ENCODE data around the gene ELOB. TPM values are rescaled to one million over a fixed set of nuclear protein-coding genes. Genes with fewer than 3 reads are reported as not detected.

ELOB gene
- total RNA-seq, 1 donor from 2014 or later = 178 TPM

DNA sequence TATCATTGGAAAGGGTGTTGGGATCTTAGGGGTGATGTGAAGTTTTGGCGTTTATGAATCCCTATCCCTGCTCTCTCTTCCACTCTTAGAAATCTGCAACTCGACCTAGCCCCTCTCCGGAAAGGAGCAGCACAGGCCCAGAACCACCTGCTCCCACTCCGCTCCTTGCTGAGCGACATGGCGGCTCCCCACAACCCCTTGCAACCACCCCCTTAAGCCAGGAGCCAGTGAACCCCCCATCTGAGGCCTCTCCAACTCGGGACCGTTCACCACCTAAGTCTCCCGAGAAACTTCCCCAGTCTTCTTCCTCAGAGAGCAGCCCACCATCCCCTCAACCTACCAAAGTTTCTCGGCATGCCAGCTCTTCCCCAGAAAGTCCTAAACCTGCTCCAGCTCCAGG, 15.6 kb downstream of the ELOB start:
- Histone ChIP-seq H3K36me3 (ENCODE audit: control insufficient read depth in 3 of 3, insufficient read depth in 3 of 3, low read length in 3 of 3) (peaks cover 84 to 95% (median 92%) of the 10 kb centered on the region in 3 donors), H3K27me3 (ENCODE audit: control insufficient read depth in 3 of 3, insufficient read depth in 3 of 3, low read length in 3 of 3) (no peaks in the 10 kb centered on the region), H3K9ac (ENCODE audit: low read depth in 1 of 3, low read length in 3 of 3) (no peak overlapping the region), H3K4me1 (ENCODE audit: control insufficient read depth in 3 of 3, insufficient read depth in 3 of 3, low read length in 3 of 3) (peaks cover 11 to 14% (median 12%) of the 10 kb centered on the region in 3 donors), H3K27ac (ENCODE audit: low read depth, low read length) (no peak overlapping the region), H3K9me3 (ENCODE audit: control insufficient read depth in 3 of 3, low read length in 3 of 3) (no peaks in the 10 kb centered on the region), H3K4me3 (ENCODE audit: low read length in 3 of 3) (no peak overlapping the region)

DNA sequence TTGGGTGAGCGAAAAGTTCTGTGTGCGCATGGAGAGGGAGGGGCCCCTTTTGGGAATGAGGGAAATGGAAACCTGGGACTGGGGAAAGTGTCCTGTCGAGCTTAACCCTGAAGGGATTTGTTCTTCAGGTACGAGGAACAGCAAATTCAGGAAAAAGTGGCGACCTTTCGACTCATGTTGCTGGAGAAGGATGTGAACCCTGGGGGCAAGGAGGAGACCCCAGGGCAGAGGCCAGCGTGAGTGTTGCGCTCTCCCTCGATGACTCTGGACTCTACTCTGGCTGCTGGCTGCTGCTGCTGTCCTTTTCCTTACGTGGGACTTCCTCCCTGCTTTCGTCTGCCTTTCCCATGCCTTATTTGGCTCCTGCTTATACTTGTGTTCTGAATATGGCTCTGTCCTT, 19.7 kb downstream of the ELOB start:
- Histone ChIP-seq H3K27ac (ENCODE audit: low read depth, low read length) (peak overlapping the region; percentile 4), H3K9me3 (ENCODE audit: control insufficient read depth in 3 of 3, low read length in 3 of 3) (no peaks in the 10 kb centered on the region), H3K27me3 (ENCODE audit: control insufficient read depth in 3 of 3, insufficient read depth in 3 of 3, low read length in 3 of 3) (no peaks in the 10 kb centered on the region), H3K4me1 (ENCODE audit: control insufficient read depth in 3 of 3, insufficient read depth in 3 of 3, low read length in 3 of 3) (peaks cover 37 to 40% (median 39%) of the 10 kb centered on the region in 3 donors), H3K36me3 (ENCODE audit: control insufficient read depth in 3 of 3, insufficient read depth in 3 of 3, low read length in 3 of 3) (peaks cover 45 to 55% (median 55%) of the 10 kb centered on the region in 3 donors), H3K9ac (ENCODE audit: low read depth in 1 of 3, low read length in 3 of 3) (no peak overlapping the region), H3K4me3 (ENCODE audit: low read length in 3 of 3) (no peak overlapping the region)

DNA sequence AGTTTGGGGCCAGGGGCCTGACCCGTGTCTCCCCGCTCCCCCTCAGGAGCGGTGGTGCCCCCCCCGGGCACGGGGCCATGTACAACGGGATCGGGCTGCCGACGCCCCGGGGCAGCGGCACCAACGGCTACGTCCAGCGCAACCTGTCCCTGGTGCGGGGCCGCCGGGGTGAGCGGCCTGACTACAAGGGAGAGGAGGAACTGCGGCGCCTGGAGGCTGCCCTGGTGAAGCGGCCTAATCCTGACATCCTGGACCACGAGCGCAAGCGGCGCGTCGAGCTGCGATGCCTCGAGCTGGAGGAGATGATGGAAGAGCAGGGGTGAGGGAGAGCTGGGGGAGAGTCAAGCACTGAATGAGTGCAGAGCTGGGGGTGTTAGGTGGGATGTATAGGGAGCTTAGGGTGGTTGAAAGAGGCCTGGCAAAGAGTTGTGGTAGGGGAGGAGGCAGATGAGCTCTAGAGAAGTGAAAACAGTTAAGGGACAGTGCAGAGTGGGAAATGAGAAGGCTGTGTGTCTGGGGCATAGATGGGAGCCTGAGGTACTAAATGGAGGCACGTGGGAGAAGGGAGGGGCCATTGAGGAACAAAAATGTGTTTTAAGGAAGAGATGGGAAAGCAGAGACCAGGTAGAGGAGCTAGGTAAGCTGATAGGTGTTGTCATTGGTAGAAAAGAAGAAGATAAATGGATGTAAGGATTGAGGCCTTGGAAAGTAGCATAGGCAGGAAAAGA, 20.6 kb downstream of the ELOB start:
- Histone ChIP-seq H3K9ac (ENCODE audit: low read depth in 1 of 3, low read length in 3 of 3) (peak overlapping the region in 2 of 3 donors; percentile 26 to 38), H3K9me3 (ENCODE audit: control insufficient read depth in 3 of 3, low read length in 3 of 3) (peaks cover 0 to under 1% (median 0%) of the 10 kb centered on the region in 3 donors), H3K4me1 (ENCODE audit: control insufficient read depth in 3 of 3, insufficient read depth in 3 of 3, low read length in 3 of 3) (peaks cover 42 to 49% (median 45%) of the 10 kb centered on the region in 3 donors), H3K27ac (ENCODE audit: low read depth, low read length) (no peak overlapping the region), H3K4me3 (ENCODE audit: low read length in 3 of 3) (peak overlapping the region in 1 of 3 donors; percentile 11), H3K36me3 (ENCODE audit: control insufficient read depth in 3 of 3, insufficient read depth in 3 of 3, low read length in 3 of 3) (peaks cover 36 to 46% (median 46%) of the 10 kb centered on the region in 3 donors), H3K27me3 (ENCODE audit: control insufficient read depth in 3 of 3, insufficient read depth in 3 of 3, low read length in 3 of 3) (no peaks in the 10 kb centered on the region)

DNA sequence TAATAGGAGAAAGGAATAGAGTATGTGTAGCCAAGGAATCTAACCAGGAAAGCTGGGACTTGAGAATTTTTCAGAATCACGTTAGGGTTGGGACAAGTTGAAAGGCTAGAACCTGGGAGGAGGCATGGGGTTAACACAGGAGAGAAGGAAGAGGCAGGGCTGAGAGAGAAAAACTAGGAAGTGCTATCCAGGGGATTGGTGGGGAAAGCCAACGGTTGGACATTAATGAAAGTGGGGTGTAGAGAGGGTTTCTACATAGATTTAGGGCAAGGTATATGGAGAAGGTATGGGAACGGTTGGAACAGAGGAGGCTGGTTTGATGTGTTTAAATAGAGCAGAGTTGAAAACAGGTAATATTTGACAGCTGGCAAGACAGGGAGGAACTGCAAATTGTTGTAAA, 21.9 kb downstream of the ELOB start:
- Histone ChIP-seq H3K9ac (ENCODE audit: low read depth in 1 of 3, low read length in 3 of 3) (peak overlapping the region; percentile 86 to 100 (median 91)), H3K9me3 (ENCODE audit: control insufficient read depth in 3 of 3, low read length in 3 of 3) (peaks cover 0 to 2% (median 0%) of the 10 kb centered on the region in 3 donors), H3K36me3 (ENCODE audit: control insufficient read depth in 3 of 3, insufficient read depth in 3 of 3, low read length in 3 of 3) (peaks cover 28 to 34% (median 34%) of the 10 kb centered on the region in 3 donors), H3K27me3 (ENCODE audit: control insufficient read depth in 3 of 3, insufficient read depth in 3 of 3, low read length in 3 of 3) (no peaks in the 10 kb centered on the region), H3K4me3 (ENCODE audit: low read length in 3 of 3) (peak overlapping the region; percentile 75 to 100 (median 94)), H3K27ac (ENCODE audit: low read depth, low read length) (peak overlapping the region; percentile 99), H3K4me1 (ENCODE audit: control insufficient read depth in 3 of 3, insufficient read depth in 3 of 3, low read length in 3 of 3) (peaks cover 46 to 52% (median 48%) of the 10 kb centered on the region in 3 donors)

DNA sequence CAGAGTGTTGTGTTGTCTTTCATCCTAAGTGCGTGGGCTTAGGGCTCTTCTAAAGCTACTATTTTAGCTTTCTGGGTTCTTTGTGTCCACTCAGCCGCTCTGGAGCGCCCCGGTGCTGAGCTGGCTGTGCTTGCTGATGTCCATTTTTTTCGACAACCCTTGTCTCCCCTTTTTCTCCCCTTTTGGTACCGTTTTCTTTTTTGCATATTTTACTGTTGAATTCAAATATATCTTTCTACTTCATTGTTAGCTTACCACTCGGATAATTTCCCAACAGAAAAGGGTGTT, 23.4 kb downstream of the ELOB start:
- Histone ChIP-seq H3K4me3 (ENCODE audit: low read length in 3 of 3) (peak overlapping the region; percentile 75 to 100 (median 94)), H3K27me3 (ENCODE audit: control insufficient read depth in 3 of 3, insufficient read depth in 3 of 3, low read length in 3 of 3) (no peaks in the 10 kb centered on the region), H3K27ac (ENCODE audit: low read depth, low read length) (peak overlapping the region; percentile 99), H3K4me1 (ENCODE audit: control insufficient read depth in 3 of 3, insufficient read depth in 3 of 3, low read length in 3 of 3) (peaks cover 46 to 52% (median 48%) of the 10 kb centered on the region in 3 donors), H3K9ac (ENCODE audit: low read depth in 1 of 3, low read length in 3 of 3) (peak overlapping the region; percentile 86 to 100 (median 91)), H3K9me3 (ENCODE audit: control insufficient read depth in 3 of 3, low read length in 3 of 3) (peaks cover 0 to 2% (median 0%) of the 10 kb centered on the region in 3 donors), H3K36me3 (ENCODE audit: control insufficient read depth in 3 of 3, insufficient read depth in 3 of 3, low read length in 3 of 3) (peaks cover 18 to 24% (median 19%) of the 10 kb centered on the region in 3 donors)

DNA sequence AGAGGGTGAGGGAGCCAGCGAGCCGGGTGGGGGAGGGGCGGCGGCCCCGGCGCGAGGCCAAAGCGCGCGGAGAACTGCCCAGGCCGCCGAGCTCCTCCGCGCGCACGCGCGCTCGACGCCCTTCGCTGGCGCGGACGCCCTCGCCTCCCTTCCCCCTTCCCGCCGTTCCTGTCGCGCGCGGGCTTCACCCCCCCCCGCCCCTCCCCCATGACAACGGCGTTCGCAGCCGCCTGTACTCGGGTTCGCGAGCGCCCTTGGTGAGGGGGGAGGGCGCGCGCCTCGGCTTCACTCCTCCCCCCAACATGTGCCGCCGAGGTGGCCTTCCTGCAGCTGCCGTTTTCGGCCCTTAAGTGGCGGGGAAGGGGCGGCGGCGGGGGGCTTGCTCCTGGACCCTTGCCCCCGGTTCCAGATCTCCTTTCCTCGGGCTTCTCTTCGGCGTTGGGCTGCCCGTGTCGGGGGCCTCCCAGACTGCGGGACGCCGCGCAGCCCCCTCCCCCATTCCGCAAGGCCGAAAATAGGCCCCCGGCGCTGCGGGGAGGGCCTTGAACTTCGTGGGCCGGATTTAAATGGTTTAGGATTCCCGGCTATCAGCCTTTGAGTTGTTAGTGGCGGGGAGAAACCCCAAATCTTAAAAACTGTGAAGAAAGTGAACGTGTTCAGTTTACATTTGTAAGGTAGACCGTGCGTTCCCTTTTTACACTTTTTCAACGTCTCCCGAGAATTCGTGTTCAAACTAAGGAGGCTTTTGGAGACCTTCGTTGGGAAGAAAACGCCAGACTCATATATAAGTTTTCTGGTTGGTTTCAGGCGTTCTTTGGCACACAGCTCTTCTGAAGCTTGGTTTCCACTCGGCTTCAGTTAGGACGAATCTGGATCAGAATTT, 24.0 kb downstream of the ELOB start:
- peaks cover 13 to 19% (median 17%) of the 10 kb centered on the region in 3 donors for H3K36me3 ChIP-seq (ENCODE audit: control insufficient read depth in 3 of 3, insufficient read depth in 3 of 3, low read length in 3 of 3)
- H3K27me3 ChIP-seq (ENCODE audit: control insufficient read depth in 3 of 3, insufficient read depth in 3 of 3, low read length in 3 of 3) = no peaks in the 10 kb centered on the region
- peak overlapping the region; percentile 95 to 100 (median 100) for H3K9ac ChIP-seq (ENCODE audit: low read depth in 1 of 3, low read length in 3 of 3)
- peak overlapping the region; percentile 94 to 100 (median 100) for H3K4me3 ChIP-seq (ENCODE audit: low read length in 3 of 3)
- H3K27ac ChIP-seq (ENCODE audit: low read depth, low read length) = peak overlapping the region; percentile 99
- peaks cover 0 to 2% (median 0%) of the 10 kb centered on the region in 3 donors for H3K9me3 ChIP-seq (ENCODE audit: control insufficient read depth in 3 of 3, low read length in 3 of 3)
- H3K4me1 ChIP-seq (ENCODE audit: control insufficient read depth in 3 of 3, insufficient read depth in 3 of 3, low read length in 3 of 3) = peaks cover 46 to 52% (median 48%) of the 10 kb centered on the region in 3 donors

DNA sequence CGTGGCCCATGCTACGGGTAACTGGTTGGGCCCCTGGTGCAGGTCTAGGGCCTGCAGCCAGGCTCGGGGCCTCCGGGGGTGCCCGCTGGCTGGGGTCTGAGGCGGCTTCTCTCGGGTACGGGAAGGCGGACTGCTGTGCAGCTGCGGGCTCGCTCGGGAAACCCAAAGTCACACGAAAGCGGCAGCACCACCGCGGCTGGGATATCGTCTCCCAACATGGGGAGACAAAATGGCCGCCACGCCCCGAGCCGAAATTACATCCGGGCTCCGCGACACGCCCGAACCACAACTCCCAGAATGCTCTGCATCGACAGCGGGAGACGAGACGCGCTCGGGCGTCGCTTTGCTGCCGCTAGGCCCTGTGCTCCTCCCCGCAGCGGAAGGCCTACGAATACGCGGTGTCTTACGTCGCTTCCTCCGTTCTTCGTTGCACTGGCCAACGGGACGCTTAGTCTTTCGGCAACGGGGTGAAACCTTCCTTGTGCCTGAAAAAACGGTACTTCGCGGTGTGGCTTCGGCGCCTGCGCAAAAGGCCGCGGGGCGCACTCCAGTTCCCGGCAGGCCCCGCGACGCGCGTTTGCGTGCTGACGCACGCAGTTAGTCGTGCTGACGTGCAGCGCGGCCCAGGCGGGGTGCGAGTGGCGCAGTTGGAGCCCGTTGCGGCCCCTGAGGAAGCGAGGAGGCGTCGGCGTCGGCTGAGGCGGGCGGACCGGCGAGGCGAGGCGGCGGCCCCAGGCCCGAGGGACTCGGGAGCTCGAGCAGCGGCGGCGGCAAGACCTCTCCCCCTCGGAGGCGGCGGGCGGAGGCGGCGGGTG, 24.8 kb downstream of the ELOB start, which contains the start of gene SRRM2:
Gene SRRM2, plus strand, starts transcription at position 604 of the 815 bp plus-strand sequence. CDS start 3,727 bp downstream, outside the sequence.
- Histone ChIP-seq H3K9me3 (ENCODE audit: control insufficient read depth in 3 of 3, low read length in 3 of 3) (peaks cover 0 to 2% (median 0%) of the 10 kb centered on the region in 3 donors), H3K4me1 (ENCODE audit: control insufficient read depth in 3 of 3, insufficient read depth in 3 of 3, low read length in 3 of 3) (peaks cover 40 to 45% (median 44%) of the 10 kb centered on the region in 3 donors), H3K9ac (ENCODE audit: low read depth in 1 of 3, low read length in 3 of 3) (peak within 1 kb of the TSS; percentile 95 to 100 (median 100)), H3K36me3 (ENCODE audit: control insufficient read depth in 3 of 3, insufficient read depth in 3 of 3, low read length in 3 of 3) (peaks cover 6 to 10% (median 8%) of the 10 kb centered on the region in 3 donors), H3K27me3 (ENCODE audit: control insufficient read depth in 3 of 3, insufficient read depth in 3 of 3, low read length in 3 of 3) (no peaks in the 10 kb centered on the region), H3K27ac (ENCODE audit: low read depth, low read length) (peak within 1 kb of the TSS; percentile 99), H3K4me3 (ENCODE audit: low read length in 3 of 3) (peak within 1 kb of the TSS; percentile 97 to 100 (median 100))

DNA sequence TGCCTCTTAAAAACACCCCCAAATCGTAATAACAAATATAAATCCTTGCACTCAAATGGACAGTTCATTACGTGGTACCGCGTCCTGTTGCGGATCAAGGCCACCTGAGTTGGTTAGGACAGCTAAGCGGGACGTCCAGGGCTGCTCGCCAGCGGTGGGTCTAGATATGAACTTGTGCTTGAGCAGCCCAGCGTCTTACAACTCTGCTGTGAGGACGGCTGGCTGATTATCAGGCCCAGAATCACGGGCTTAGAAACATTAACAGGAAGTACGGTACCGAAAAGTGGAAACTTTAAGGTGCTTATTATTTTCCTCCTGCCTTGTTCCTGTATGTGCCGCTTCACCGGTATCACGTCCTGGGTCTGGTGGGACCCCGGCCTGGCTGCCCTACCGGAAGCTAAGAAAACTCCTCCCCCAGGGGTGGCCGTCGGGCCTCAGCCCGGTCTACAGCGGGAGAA, 25.5 kb downstream of the ELOB start:
- peak overlapping the region; percentile 99 for H3K27ac ChIP-seq (ENCODE audit: low read depth, low read length)
- peaks cover 0 to 2% (median 0%) of the 10 kb centered on the region in 3 donors for H3K9me3 ChIP-seq (ENCODE audit: control insufficient read depth in 3 of 3, low read length in 3 of 3)
- H3K4me1 ChIP-seq (ENCODE audit: control insufficient read depth in 3 of 3, insufficient read depth in 3 of 3, low read length in 3 of 3) = peaks cover 35 to 39% (median 38%) of the 10 kb centered on the region in 3 donors
- H3K4me3 ChIP-seq (ENCODE audit: low read length in 3 of 3) = peak overlapping the region; percentile 97 to 100 (median 100)
- H3K9ac ChIP-seq (ENCODE audit: low read depth in 1 of 3, low read length in 3 of 3) = peak overlapping the region; percentile 95 to 100 (median 100)
- H3K36me3 ChIP-seq (ENCODE audit: control insufficient read depth in 3 of 3, insufficient read depth in 3 of 3, low read length in 3 of 3) = peaks cover 3 to 10% (median 7%) of the 10 kb centered on the region in 3 donors
- H3K27me3 ChIP-seq (ENCODE audit: control insufficient read depth in 3 of 3, insufficient read depth in 3 of 3, low read length in 3 of 3) = no peaks in the 10 kb centered on the region

DNA sequence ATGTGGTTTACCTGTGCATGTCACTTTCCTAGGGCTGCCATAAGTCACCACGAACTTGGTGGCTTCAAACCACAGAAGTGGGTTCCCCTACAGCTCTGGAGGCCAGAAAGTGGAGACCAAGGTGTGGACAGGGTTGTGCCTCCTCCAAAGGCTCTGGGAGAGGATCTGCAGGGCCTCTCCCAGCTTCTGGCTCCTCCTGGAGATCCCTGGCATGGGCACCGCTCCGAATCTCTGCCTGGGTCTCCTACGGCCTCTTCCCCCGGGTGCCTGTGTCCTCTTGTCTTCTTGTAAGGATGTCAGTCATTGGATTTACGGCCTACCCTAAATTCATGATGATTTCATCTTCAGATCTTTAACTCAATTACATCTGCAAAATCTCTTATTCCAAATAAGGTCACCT, 27.1 kb downstream of the ELOB start:
- no peak overlapping the region for H3K27ac ChIP-seq (ENCODE audit: low read depth, low read length)
- peaks cover 0 to 2% (median 0%) of the 10 kb centered on the region in 3 donors for H3K9me3 ChIP-seq (ENCODE audit: control insufficient read depth in 3 of 3, low read length in 3 of 3)
- no peaks in the 10 kb centered on the region for H3K27me3 ChIP-seq (ENCODE audit: control insufficient read depth in 3 of 3, insufficient read depth in 3 of 3, low read length in 3 of 3)
- peaks cover 0 to 10% (median 4%) of the 10 kb centered on the region in 3 donors for H3K36me3 ChIP-seq (ENCODE audit: control insufficient read depth in 3 of 3, insufficient read depth in 3 of 3, low read length in 3 of 3)
- no peak overlapping the region for H3K4me3 ChIP-seq (ENCODE audit: low read length in 3 of 3)
- H3K9ac ChIP-seq (ENCODE audit: low read depth in 1 of 3, low read length in 3 of 3) = no peak overlapping the region
- peaks cover 18 to 23% (median 22%) of the 10 kb centered on the region in 3 donors for H3K4me1 ChIP-seq (ENCODE audit: control insufficient read depth in 3 of 3, insufficient read depth in 3 of 3, low read length in 3 of 3)

Data from skeletal muscle tissue (tissue), 4 donors.